HepG2 (cell line): ENCODE data around the gene TMEM198. TPM values are rescaled to one million over a fixed set of nuclear protein-coding genes. Genes with fewer than 3 reads are reported as not detected.

ENCODE experiments used
- CCDC6 ChIP-seq: sonication (generic); formaldehyde crosslinking; IDR thresholded peaks from 2 replicates; pipeline ENCODE4 v1.8.1; 2022; ENCODE audit warnings: mild to moderate bottlenecking, missing genetic modification reagents, moderate library complexity
- EED ChIP-seq: sonication (generic); formaldehyde crosslinking; IDR thresholded peaks from 2 replicates; pipeline ENCODE4 v1.5.0; 2020; ENCODE audit warnings: mild to moderate bottlenecking, missing genetic modification reagents
- MYC ChIP-seq: sonication (generic); formaldehyde crosslinking; IDR thresholded peaks from 2 replicates; pipeline ENCODE4 v1.9.0; 2021; ENCODE audit warnings: missing genetic modification reagents, borderline replicate concordance
- RCOR2 ChIP-seq: IDR thresholded peaks from 2 replicates; pipeline ENCODE4 v1.6.1; 2016; ENCODE audit warnings: missing biosample characterization, missing genetic modification reagents
- SAP130 ChIP-seq: IDR thresholded peaks from 2 replicates; pipeline ENCODE4 v1.6.1; 2016; ENCODE audit warnings: low read depth
- TAF1 ChIP-seq: sonication (generic); formaldehyde crosslinking; IDR thresholded peaks from 2 replicates; pipeline ENCODE4 v1.4.0; 2020; ENCODE audit warnings: missing genetic modification reagents
- ZC3H13 ChIP-seq: sonication (generic); formaldehyde crosslinking; IDR thresholded peaks from 2 replicates; pipeline ENCODE4 v1.8.1; 2023; ENCODE audit warnings: mild to moderate bottlenecking, missing genetic modification reagents, moderate library complexity
- ZEB1 ChIP-seq: IDR thresholded peaks from 2 replicates; pipeline ENCODE4 v1.6.1; 2012; ENCODE audit warnings: mild to moderate bottlenecking, low read depth, inconsistent platforms; ENCODE audit not compliant: insufficient replicate concordance
- ZNF354B ChIP-seq: sonication (generic); formaldehyde crosslinking; IDR thresholded peaks from 2 replicates; pipeline ENCODE4 v1.8.0; 2022; ENCODE audit warnings: mild to moderate bottlenecking, missing genetic modification reagents
- ZNF724P ChIP-seq: sonication (generic); formaldehyde crosslinking; IDR thresholded peaks from 2 replicates; pipeline ENCODE4 v1.8.0; 2022; ENCODE audit warnings: missing genetic modification reagents, borderline replicate concordance
- polyA plus RNA-seq, 8 experiments: library from polyadenylated mRNA; depleted of rRNA in 3 of 8; stranded (reverse) in 7 of 8; unstranded in 1 of 8; fragments of >200 nt; fragmentation: Illumina TruSeq in 4 of 8; extraction: Trizol in 4 of 8; gene quantifications; 2 replicates each; pipeline versions ENCODE4 v1.2.1 to v1.2.3, GENCODE V29; 2011 to 2016; ENCODE audit warnings: low read depth in 4 of 8, missing spikeins in 1 of 8, mixed read lengths in 1 of 8; ENCODE audit not compliant: insufficient read depth in 1 of 8
- total RNA-seq, 5 experiments: library from RNA; depleted of rRNA; stranded (reverse); fragments of >200 nt; fragmentation: Illumina TruSeq; extraction: Trizol; gene quantifications; 2 replicates each; pipeline ENCODE4 v1.2.3, GENCODE V29; 2016; ENCODE audit warnings: low read depth in 1 of 5
- TF ChIP-seq, protein P1 (sequence below): sonication (generic); formaldehyde crosslinking; IDR thresholded peaks from 2 replicates; pipeline ENCODE4 v1.4.0; 2020; ENCODE audit warnings: mild to moderate bottlenecking, missing genetic modification reagents
- TF ChIP-seq, protein P2 (sequence below): sonication (generic); formaldehyde crosslinking; IDR thresholded peaks from 2 replicates; pipeline ENCODE4 v1.5.0; 2020; ENCODE audit warnings: missing genetic modification reagents
- TF ChIP-seq, protein P3 (sequence below): sonication (generic); formaldehyde crosslinking; IDR thresholded peaks from 2 replicates; pipeline ENCODE4 v1.4.0; 2020; ENCODE audit warnings: mild to moderate bottlenecking, missing genetic modification reagents
- TF ChIP-seq, protein P4 (sequence below): sonication (generic); formaldehyde crosslinking; conservative IDR thresholded peaks from 2 replicates; pipeline ENCODE4 v1.8.0; 2022; ENCODE audit warnings: missing genetic modification reagents
- TF ChIP-seq, protein P5 (sequence below): sonication (generic); formaldehyde crosslinking; IDR thresholded peaks from 2 replicates; pipeline ENCODE4 v1.5.0; 2020; ENCODE audit warnings: mild to moderate bottlenecking, missing genetic modification reagents, borderline replicate concordance

Gene TMEM198
- total and polyA plus RNA-seq, 2 of the 13 experiments (the other 11 are each of a cell fraction or from before 2014, with no cell fraction given) = 17.3 to 23.5 TPM

- TF ChIP-seq TAF1 (CRISPR knock-in tag) (peak; percentile 63; the same call in 1 of the 2 replicates), EED (CRISPR knock-in tag) (0 out of 2 replicates have a peak, but pooled peaks have one; percentile 16), CCDC6 (no peak), ZNF354B (CRISPR knock-in tag) (no peak), ZNF724P (CRISPR knock-in tag) (no peak), SAP130 (peak; percentile 55; the same call in 1 of the 2 replicates), MYC (CRISPR knock-in tag) (0 out of 2 replicates have a peak, but pooled peaks have one; percentile 17), RCOR2 (CRISPR knock-in tag) (no peak), ZC3H13 (no peak; the same call in 1 of the 2 replicates), ZEB1 (no peak)
- TF ChIP-seq, protein P1, sequence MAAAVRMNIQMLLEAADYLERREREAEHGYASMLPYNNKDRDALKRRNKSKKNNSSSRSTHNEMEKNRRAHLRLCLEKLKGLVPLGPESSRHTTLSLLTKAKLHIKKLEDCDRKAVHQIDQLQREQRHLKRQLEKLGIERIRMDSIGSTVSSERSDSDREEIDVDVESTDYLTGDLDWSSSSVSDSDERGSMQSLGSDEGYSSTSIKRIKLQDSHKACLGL (CRISPR knock-in tag) = 0 out of 2 replicates have a peak, but pooled peaks have one; percentile 67
- TF ChIP-seq, protein P2, sequence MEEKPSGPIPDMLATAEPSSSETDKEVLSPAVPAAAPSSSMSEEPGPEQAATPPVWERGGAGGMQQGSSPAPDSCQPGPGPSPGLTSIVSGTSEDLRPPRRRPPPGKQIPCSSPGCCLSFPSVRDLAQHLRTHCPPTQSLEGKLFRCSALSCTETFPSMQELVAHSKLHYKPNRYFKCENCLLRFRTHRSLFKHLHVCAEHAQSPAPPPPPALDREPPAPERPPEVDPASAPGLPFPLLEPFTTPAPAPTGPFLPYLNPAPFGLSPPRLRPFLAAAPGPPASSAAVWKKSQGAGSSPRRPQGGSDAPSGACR (CRISPR knock-in tag) = no peak
- TF ChIP-seq, protein P3, sequence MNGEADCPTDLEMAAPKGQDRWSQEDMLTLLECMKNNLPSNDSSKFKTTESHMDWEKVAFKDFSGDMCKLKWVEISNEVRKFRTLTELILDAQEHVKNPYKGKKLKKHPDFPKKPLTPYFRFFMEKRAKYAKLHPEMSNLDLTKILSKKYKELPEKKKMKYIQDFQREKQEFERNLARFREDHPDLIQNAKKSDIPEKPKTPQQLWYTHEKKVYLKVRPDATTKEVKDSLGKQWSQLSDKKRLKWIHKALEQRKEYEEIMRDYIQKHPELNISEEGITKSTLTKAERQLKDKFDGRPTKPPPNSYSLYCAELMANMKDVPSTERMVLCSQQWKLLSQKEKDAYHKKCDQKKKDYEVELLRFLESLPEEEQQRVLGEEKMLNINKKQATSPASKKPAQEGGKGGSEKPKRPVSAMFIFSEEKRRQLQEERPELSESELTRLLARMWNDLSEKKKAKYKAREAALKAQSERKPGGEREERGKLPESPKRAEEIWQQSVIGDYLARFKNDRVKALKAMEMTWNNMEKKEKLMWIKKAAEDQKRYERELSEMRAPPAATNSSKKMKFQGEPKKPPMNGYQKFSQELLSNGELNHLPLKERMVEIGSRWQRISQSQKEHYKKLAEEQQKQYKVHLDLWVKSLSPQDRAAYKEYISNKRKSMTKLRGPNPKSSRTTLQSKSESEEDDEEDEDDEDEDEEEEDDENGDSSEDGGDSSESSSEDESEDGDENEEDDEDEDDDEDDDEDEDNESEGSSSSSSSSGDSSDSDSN (CRISPR knock-in tag) = peak; percentile 65
- TF ChIP-seq, protein P4, sequence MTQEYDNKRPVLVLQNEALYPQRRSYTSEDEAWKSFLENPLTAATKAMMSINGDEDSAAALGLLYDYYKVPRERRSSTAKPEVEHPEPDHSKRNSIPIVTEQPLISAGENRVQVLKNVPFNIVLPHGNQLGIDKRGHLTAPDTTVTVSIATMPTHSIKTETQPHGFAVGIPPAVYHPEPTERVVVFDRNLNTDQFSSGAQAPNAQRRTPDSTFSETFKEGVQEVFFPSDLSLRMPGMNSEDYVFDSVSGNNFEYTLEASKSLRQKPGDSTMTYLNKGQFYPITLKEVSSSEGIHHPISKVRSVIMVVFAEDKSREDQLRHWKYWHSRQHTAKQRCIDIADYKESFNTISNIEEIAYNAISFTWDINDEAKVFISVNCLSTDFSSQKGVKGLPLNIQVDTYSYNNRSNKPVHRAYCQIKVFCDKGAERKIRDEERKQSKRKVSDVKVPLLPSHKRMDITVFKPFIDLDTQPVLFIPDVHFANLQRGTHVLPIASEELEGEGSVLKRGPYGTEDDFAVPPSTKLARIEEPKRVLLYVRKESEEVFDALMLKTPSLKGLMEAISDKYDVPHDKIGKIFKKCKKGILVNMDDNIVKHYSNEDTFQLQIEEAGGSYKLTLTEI (CRISPR knock-in tag) = no peak
- TF ChIP-seq, protein P5, sequence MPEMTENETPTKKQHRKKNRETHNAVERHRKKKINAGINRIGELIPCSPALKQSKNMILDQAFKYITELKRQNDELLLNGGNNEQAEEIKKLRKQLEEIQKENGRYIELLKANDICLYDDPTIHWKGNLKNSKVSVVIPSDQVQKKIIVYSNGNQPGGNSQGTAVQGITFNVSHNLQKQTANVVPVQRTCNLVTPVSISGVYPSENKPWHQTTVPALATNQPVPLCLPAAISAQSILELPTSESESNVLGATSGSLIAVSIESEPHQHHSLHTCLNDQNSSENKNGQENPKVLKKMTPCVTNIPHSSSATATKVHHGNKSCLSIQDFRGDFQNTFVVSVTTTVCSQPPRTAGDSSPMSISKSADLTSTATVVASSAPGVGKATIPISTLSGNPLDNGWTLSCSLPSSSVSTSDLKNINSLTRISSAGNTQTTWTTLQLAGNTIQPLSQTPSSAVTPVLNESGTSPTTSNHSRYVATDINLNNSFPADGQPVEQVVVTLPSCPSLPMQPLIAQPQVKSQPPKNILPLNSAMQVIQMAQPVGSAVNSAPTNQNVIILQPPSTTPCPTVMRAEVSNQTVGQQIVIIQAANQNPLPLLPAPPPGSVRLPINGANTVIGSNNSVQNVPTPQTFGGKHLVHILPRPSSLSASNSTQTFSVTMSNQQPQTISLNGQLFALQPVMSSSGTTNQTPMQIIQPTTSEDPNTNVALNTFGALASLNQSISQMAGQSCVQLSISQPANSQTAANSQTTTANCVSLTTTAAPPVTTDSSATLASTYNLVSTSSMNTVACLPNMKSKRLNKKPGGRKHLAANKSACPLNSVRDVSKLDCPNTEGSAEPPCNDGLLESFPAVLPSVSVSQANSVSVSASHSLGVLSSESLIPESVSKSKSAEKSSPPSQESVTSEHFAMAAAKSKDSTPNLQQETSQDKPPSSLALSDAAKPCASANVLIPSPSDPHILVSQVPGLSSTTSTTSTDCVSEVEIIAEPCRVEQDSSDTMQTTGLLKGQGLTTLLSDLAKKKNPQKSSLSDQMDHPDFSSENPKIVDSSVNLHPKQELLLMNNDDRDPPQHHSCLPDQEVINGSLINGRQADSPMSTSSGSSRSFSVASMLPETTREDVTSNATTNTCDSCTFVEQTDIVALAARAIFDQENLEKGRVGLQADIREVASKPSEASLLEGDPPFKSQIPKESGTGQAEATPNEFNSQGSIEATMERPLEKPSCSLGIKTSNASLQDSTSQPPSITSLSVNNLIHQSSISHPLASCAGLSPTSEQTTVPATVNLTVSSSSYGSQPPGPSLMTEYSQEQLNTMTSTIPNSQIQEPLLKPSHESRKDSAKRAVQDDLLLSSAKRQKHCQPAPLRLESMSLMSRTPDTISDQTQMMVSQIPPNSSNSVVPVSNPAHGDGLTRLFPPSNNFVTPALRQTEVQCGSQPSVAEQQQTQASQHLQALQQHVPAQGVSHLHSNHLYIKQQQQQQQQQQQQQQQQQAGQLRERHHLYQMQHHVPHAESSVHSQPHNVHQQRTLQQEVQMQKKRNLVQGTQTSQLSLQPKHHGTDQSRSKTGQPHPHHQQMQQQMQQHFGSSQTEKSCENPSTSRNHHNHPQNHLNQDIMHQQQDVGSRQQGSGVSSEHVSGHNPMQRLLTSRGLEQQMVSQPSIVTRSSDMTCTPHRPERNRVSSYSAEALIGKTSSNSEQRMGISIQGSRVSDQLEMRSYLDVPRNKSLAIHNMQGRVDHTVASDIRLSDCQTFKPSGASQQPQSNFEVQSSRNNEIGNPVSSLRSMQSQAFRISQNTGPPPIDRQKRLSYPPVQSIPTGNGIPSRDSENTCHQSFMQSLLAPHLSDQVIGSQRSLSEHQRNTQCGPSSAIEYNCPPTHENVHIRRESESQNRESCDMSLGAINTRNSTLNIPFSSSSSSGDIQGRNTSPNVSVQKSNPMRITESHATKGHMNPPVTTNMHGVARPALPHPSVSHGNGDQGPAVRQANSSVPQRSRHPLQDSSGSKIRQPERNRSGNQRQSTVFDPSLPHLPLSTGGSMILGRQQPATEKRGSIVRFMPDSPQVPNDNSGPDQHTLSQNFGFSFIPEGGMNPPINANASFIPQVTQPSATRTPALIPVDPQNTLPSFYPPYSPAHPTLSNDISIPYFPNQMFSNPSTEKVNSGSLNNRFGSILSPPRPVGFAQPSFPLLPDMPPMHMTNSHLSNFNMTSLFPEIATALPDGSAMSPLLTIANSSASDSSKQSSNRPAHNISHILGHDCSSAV (CRISPR knock-in tag) = no peak
Observed at GRCh38 chr2:219570194-219570923, 26.5 kb downstream of the TMEM198 start (continued).
